ENCODE results near the gene ZNF416. TPM values are rescaled to one million over a fixed set of nuclear protein-coding genes. Genes with fewer than 3 reads are reported as not detected.

The ZNF416 gene
- 6.1 and 6.4 TPM in 2 replicates for total RNA-seq

DNA sequence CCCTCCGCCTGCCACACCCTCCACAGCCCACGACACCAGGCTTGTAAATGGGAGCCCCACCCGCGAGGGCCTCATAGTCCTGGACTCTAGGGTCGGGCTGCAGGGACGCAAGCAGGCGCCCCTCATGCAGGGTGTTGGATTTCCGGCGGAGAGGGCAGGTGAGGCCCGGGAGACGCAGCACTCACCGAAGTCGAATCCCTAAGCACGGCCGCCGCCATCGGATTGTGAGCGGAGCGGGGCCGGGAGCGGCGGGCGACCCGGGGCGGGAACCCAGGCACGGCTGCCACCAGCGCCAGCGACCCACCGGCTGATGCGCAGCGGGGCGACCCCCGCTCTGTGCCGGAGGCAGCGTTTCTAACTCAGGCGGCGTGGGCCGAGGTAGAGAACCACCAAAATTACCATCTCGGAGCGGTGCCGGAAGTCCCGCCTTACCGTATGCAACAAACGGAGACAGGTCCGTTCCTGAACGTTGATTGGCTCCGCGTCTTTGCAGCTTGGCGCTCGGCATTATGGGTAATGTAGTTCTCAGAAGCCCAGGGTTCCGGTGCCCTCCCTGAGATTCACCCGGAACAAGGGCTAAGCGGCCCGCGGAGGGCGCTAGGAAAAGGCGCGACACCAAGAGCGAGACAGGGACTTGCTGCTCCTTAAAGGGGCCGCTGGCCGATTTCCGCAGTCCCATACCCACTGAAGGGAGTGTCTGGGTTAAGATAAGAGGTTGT is at the start of gene ZNF416:
Gene ZNF416, minus strand, starts transcription at position 425 of the 719 bp plus-strand sequence. Its CDS starts 207 bp downstream, at position 218.
- intact Hi-C loops (cut with micrococcal nuclease), result loop anchor here (1.0 to 5.0 kb wide), 25 partner anchors 19 to 1176 kb away; partner anchors contain the start of genes TRAPPC2B, ZNF134, ZNF17 and ZNF211

DNA sequence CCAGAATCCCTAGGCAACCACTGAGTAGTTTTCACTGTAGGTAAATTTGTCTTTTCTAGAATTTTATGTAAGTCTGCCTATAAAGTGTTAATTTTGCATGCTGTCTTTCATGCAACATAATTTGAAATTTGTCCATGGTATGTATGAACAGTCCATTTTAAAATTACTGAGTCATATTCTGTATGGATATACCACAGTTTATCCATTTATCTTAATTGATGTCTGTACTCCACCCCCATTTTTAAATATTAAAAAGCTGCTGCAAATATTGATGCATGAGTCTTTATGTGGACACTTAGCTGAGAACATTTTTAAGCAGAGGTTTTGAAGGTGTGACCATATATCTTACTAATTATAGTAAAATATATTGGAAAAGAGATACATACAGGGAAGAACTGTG is 44.4 kb upstream of the ZNF416 start:
- intact Hi-C loops (cut with micrococcal nuclease), result no loop called here

- intact Hi-C loops (cut with micrococcal nuclease), result no loop called here
Observed at GRCh38 chr19:57620673-57621348, 42.1 kb upstream of the ZNF416 start.

DNA sequence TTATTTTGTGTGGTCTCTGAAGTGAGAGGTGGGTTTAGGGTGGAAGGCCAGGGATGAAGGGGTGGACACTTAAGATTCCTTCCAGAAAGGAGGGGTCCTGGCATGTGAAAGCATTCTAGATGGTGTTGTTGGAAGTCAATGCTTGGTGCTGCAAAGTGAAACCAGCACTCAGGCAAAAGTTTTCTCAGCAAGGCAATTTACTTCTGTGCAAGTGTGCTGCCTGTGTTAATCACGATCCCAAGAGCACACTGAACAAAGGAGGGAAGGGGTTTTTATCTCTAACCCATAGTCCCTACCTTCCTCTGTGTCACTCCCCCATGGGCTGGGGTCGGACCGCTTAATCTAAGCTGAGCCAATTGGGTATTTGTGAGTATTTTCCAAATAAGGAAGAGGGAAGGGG is 36.6 kb upstream of the ZNF416 start:
- intact Hi-C loops (cut with micrococcal nuclease), result loop anchor here (2.0 kb wide), 1 partner anchor 253 kb away; the partner anchor contains the start of genes TRAPPC2B and ZNF547

- intact Hi-C loops (cut with micrococcal nuclease), result loop anchor here (1.0 to 2.0 kb wide), 16 partner anchors 15 to 826 kb away; partner anchors contain the start of genes TRAPPC2B, ZIK1, ZNF132 and ZNF17
Observed at GRCh38 chr19:57613941-57614743, 35.4 kb upstream of the ZNF416 start, which contains the start of gene ZNF134. ZNF134 (plus strand) TSS chr19:57614242; CDS start chr19:57619469, 5,227 bp downstream.

GRCh38 chr19:57611113-57611512 is 32.4 kb upstream of the ZNF416 start:
- intact Hi-C loops (cut with micrococcal nuclease), result no loop called here

DNA sequence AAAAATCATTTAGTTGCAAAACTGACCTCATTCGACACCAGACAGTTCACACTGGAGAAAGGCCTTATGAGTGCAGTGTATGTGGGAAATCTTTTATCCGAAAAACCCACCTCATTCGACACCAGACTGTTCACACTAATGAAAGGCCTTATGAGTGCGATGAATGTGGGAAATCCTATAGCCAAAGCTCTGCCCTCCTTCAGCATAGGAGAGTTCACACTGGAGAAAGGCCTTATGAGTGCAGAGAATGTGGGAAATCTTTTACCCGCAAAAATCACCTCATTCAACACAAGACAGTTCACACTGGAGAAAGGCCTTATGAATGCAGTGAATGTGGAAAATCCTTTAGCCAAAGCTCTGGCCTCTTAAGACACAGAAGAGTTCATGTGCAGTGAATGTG is 28.2 kb upstream of the ZNF416 start:
- intact Hi-C loops (cut with micrococcal nuclease), result no loop called here

DNA sequence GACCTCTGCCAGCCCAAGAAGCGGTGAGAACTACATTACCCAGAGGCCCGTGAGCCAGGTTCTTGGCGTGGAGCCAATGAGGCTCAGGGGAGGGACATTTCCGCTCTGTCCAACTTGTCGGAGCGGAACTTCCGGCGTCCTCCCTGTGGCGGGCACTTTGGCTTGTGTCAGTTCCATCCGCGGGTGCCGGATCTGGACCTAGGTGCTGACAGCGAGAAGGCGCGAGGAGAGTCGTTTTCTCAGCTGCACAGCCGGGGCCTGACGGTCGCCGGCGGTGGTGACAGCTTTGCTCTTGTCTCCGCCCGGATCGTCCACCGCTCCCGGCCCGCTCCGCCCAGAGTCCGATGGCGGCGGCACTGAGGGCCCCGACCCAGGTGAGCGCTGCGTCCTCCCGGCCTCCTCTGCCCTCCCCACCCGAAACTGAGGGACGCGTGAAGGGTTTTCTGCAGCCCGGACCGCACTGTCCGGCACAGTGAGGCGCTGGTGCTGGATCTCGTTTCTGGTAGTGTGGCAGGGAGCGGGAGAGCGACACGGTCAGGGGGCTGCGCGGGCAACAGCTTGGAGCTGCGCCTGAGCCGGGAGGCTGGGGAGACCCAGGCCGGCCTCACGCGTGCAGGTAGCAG is 21.2 kb upstream of the ZNF416 start, which contains the start of gene ZNF530:
Gene ZNF530, plus strand, starts transcription at position 125 of the 623 bp plus-strand sequence. CDS start 4,461 bp downstream, outside the sequence.
- intact Hi-C loops (cut with micrococcal nuclease), result loop anchor here (1.0 kb wide), 8 partner anchors 14 to 678 kb away; partner anchors contain the start of genes ZIK1, ZNF134, ZNF211 and ZNF419

DNA sequence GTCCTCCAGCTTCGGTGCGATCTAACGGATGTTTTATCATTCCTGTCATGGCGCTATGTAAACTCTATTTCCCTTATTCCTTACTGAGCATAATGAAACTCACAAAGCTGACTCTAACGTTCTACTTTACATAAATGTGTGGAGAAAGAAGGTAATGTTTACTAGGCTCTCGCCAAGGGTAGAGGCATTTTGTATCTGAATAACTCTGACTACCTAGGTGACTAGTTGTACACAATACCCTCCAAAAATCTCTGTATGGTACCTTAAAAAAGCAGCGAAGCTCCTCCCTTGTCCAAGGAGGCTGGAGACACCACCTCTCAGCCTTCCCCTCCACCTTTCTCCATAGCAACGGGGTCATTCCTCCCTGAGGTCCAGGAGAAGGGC is 20.7 kb upstream of the ZNF416 start:
- intact Hi-C loops (cut with micrococcal nuclease), result loop anchor here (1.0 kb wide), 8 partner anchors 15 to 679 kb away; partner anchors contain the start of genes ZIK1, ZNF134, ZNF211 and ZNF419

DNA sequence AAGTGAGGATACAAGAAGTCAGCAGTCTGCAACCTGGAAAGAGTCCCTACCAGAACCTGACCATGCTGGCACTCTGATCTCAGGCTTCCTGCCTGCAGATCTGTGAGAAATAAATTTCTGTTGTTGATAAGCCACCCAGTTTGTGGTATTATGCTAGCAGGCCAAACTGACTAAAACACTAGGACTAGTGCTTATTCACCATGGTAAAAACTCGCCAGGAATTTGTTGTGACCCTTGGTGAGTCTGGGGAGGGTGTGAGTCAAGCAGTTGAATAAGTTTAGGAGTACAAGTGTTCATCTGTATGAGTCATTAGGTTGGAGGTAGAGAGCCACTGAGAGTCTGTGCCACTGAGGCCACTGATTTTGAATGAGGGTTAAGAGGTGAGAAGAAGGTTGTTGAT is 8.8 kb upstream of the ZNF416 start:
- intact Hi-C loops (cut with micrococcal nuclease), result no loop called here

DNA sequence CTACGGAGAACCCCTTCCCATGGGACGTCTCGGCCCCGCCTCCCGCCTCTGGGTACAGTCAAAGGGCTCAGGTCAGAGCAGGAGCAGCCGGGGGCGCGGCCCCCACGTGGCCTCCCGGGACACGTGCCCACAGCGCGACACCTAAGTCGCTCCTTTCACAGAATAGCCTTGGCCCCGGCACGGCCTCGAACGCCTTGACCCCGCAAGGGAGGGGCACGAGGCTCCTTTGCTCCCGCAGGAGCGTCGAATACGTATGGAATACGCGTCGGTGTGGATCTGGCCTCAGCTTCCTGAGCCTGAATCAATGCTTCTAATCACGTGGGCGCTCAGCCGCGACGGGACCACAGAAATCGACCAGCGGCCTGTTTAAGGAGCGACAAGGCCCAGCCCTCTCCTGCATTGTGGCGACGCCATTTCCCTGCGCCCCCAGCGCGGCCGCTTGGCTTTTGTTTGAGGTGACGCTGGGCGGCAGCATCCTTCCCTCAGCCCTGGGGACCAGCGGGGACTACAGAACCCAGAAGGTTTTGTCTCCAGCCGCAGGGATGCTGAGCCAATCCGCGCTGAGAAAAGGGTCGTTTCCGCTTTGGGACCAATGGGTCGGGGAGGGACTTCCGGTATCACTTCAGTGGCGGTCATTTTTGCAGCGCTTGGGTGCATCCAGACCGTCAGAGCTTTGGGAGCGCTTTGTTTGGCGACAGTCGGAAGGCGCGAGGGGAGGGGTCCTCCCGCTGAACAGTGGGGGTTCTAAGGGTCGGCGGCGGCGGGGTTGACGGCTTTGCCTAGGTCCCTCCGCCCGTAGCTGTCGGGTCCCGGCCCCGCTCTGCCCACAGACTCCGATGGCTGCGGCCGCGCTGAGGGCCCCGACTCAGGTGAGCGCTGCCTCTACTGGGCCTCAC is 5.1 kb upstream of the ZNF416 start, which contains the start of gene ZIK1:
Gene ZIK1, plus strand, starts transcription at position 625 of the 896 bp plus-strand sequence. Its CDS starts 212 bp downstream, at position 837.
- intact Hi-C loops (cut with micrococcal nuclease), result loop anchor here (1.0 to 5.0 kb wide), 8 partner anchors 16 to 1016 kb away; partner anchors contain the start of genes ZNF134, ZNF17, ZNF470 and ZNF530

DNA sequence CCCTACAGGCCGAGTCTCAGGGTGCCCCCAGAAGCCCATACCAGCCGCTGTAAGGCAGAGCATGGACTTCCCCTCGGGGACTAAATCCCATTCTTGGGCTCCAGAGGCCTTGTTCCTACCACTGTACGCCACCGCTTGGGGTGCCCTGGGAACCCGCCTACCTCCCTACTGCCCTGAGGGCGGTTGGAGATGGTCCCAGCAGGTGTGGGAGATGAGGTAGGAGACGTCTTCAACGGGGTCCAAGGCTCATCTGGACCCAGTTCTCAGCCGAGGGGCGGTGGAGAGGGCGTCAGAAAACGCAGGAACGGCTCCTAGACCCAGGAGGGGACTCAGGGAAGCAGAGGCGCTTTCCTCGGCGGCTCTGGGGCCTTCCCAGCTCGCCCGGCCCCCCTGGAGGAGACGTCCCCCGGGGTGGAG is 4.4 kb upstream of the ZNF416 start:
- intact Hi-C loops (cut with micrococcal nuclease), result loop anchor here (1.0 to 5.0 kb wide), 2 partner anchors 144 to 695 kb away; partner anchors contain the start of genes ZNF671 and ZNF8

DNA sequence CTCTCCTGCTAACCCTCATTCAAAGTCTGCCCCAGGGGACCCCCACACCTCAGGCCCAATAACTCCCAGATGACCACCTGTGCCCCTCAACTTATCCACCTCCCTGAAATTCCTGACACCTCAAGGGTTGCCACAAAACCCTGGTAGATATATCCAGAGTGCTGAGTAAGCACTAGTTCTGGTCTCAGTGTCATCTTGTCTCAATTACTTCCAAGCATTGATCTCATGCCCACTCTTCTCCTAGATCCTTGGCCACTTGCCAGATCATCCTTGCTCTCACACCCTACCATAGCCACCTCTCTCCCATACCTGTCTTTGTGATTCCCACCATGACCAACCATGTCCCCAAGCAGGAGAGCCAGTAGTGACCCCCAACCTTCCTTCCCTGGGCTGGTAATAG is 2.0 kb downstream of the ZNF416 start:
- intact Hi-C loops (cut with micrococcal nuclease), result loop anchor here (5.0 kb wide), 2 partner anchors 426 to 1174 kb away; partner anchors contain the start of genes ZNF583 and ZNF606

DNA sequence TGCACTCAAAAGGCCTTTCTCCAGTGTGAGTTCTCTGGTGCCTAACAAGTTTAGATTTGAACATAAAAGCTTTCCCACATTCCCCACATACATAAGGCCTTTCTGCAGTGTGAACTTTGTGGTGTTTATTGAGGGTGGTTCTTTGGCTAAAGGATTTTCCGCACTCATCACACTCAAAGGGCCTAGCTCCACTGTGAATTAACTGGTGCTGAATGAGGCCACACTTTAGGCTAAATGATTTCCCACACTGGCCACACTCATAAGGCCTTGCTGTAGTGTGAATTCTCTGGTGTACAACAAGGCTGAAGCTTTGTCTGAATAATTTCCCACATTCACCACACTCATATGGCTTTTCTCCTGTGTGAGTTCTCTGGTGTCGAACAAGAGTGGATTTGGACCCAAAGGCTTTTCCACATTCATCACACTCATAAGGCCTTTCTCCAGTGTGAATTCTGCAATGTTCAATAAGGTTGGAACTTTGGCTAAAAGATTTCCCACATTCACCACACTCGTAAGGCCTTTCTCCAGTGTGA is 6.2 kb downstream of the ZNF416 start:
- intact Hi-C loops (cut with micrococcal nuclease), result no loop called here

DNA sequence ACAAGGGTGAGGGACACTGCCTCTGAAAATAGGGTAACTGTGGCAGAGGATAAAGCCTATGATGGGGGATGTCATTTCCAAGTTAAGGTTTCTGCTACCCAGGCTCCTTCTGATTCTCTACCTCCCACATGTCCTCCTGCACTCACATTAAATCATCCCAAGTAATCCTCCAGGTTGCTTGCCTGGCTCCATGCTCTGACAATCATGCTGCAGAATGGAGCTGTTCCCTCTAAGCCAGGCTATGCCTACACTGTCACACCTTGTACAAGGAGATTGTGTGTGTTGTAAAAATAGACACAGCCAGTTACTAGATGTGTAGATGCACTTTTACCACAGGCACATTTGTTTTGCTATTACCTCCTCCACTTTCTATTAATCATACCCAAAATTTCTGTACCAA is 8.0 kb downstream of the ZNF416 start:
- intact Hi-C loops (cut with micrococcal nuclease), result no loop called here

DNA sequence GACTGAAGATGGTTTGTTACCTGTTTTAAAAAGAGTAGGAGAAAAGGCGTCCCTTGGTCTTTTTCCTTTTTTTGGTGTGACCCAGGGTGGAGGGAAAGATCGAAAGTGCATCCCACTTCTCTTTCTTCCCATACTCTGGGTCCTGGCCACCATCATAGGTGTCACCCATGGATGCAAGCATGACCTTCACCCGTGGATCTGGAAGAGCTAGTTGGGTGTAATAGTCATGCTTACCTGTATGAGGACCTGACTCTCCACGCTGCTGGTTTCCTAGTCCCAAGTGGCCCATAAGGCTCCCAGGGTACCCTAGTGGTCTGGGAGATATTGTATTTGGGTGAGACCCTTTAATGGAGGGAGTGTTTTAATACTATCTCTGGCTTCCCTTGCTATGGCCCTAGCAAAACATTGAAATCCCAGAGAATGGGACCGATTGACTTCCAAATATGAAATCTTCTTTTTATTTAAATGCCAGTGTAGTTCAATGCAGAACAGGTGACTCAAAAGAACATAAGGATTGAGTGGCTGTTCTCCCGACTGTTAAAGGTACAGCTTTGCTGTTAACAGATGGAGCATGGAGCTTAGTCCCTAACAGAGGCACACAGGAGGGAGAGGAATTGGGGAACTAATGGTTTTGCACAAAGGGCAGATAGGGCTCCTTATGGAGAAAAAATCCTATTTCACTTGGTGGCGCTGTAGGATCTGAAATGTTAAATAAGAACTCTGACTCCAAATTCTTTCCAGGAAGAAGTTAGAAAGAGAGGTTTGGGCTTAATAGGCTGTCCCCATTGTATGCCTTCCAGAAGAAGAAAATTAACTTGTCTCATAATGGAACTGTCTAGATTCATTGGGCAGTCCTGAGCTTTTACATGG is 12.1 kb downstream of the ZNF416 start:
- intact Hi-C loops (cut with micrococcal nuclease), result no loop called here

GRCh38 chr19:57563547-57563946 is 15.2 kb downstream of the ZNF416 start:
- intact Hi-C loops (cut with micrococcal nuclease), result no loop called here

DNA sequence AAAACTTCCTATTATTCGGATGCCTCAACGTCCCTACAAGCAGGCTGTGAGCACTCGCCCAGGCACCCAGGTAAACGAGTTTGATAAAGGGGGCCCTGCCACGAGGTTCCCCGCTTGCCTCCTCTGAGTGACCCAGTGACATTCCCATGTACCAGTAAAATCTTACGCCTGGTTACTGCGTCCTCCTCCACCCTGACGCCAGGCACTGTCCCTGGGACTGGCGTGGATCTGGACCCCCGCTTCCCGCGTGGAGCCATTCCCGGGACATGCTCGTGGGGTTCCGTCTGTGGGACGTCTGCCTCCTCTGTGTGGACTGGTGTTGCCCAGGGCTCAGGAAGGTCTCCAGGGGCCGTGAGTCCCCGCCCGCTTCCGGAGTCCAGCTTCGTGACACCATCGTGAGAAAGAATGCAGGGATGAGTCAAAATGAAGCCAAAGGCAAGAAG is 18.6 kb downstream of the ZNF416 start:
- intact Hi-C loops (cut with micrococcal nuclease), result no loop called here
